GM19438 (cell line): ENCODE results near the gene VAMP7.
A peak's percentile ranks its signal among the peaks of the same experiment; 100 is the strongest.
"Not testable (repeated sequence)": the region's sequence is repeated elsewhere in the genome, so short reads cannot be mapped to it uniquely, and the experiment has no call there.

ENCODE experiments used
- ATAC-seq: cut with Tn5 transposase; IDR thresholded peaks from one replicate; pipeline ENCODE4 v1.9.1; 2021; ENCODE audit warnings: low read depth; ENCODE audit not compliant: unreplicated experiment

VAMP7 gene, protein sequence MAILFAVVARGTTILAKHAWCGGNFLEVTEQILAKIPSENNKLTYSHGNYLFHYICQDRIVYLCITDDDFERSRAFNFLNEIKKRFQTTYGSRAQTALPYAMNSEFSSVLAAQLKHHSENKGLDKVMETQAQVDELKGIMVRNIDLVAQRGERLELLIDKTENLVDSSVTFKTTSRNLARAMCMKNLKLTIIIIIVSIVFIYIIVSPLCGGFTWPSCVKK

DNA sequence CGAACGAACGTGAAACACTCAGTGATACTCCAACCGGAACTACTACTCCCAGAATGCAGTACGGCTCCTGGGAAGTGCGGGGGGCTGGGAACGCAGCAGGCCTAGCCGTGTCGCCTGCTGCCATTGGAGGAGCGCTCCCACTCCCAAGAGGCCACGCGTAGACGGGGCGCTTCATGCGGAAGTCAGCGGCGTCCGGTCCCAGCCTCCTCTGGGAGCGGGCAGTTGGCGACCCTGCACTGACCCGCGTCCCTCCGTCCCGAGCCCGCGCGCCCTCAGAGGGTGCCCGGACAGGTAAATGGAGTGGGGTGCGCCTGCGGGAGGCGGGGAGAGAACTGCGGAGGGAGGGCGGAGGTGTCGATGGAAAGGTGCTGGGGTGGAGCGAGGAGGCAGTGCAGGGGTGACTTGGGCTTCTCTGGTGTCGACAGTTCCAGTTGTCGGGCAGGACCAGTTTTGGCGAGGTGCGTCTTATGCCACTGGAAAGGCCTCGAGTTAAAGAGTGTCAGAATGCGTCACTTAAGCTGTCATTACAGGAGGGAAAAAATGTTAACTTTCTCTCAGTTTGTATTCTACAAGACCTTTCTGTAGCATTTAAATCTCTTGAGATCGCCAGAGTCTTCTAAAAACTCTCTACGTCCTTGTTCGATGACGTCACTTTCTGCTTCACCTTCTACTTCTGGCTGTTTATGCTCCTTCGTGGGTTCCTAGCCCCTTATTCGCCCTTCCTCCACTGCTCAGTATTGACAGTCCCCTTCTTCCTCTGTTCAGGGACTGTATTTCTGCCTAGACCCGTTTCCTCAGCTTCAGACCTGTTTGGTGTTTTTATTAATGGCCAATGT is at the start of gene VAMP7:
Gene VAMP7 (plus strand): TSS at position 188 of the 836 bp plus-strand sequence. CDS start 8,122 bp downstream, outside the sequence.
- peak; percentile 96 for ATAC-seq

DNA sequence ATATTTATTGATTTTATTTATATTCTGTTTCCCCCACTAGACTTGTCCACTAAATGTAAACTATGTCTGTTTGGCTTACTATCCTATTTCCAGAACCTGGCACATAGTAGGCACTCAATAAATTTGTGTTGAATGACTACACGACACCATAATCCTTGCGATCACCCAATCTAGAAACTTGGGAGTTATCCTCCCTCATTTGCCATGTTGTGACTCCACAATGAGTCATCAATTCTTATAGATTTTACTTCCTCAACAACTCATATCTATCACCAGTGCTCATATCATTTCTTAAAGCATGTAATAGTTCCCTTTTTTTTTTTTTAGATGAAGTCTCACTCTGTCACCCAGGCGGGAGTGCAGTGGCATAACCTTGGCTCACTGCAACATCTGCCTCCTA is 39.9 kb upstream of the VAMP7 start:
- no peak for ATAC-seq

DNA sequence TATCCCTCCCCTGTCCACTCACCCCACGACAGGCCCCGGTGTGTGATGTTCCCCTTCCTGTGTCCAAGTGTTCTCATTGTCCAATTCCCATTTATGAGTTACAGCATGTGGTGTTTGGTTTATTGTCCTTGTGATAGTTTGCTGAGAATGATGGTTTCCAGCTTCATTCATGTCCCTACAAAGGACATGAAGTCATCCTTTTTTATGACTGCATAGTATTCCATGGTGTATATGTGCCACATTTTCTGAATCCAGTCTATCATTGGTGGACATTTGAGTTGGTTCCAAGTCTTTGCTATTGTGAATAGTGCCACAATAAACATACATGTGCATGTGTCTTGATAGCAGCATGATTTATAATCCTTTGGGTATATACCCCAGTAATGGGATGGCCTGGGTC is 29.4 kb upstream of the VAMP7 start:
- ATAC-seq = not testable (repeated sequence)

DNA sequence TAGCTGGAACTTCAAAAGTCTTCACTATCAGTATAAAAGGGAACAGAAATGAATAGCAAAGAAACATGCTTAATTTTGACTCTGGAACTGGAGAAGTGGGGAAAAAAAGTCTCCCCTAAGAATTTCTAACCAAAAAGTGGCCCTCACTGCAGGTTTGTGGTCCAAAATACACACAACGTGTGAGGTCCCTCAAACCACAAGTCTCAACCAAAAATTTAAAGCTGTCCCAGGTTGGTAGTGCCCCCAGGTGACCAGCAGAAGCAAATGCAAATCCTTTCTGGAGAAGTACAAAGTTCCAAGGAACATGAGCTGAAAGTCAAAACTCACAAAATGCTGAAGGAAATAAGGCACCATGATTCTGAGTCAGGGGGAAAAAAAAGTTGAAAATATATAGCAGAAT is 23.6 kb upstream of the VAMP7 start:
- ATAC-seq = no peak

DNA sequence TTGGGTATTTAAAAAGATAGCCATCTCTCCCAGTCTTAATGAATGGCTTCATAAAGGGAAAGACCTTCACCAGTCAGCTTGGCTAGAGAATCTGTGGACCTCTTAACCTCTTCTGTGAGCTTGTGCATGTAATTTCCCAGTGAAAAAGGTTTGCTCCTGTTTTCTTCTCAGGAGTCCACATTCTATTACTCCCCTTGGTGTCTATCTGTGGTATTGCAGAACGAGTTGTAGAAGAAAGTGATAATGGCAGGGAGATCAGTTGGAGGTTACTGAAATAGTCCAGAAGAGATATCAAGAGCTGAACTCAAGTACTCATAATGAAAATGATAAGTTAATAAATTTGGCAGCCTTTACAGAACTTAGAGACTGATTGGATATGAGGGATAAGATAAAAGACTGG is 16.5 kb upstream of the VAMP7 start:
- ATAC-seq = no peak

DNA sequence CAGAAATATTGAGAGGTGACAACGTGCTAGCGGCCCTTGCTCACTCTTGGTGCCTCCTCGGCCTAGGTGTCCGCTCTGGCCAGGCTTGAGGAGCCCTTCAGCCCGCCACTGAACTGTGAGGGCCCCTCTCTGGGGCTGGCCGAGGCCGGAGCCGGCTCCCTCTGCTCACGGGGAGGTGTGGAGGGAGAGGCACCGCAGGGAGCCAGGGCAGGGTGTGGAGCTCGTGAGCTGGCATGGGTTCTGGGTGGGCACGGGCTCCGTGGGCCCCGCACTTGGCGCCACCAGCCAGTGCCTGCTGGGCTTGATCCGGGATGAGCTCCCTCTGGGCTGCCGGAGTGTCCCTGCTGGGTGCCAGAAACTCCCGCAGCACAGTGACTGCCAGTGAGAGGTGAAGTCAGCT is 16.0 kb upstream of the VAMP7 start:
- ATAC-seq = no peak

DNA sequence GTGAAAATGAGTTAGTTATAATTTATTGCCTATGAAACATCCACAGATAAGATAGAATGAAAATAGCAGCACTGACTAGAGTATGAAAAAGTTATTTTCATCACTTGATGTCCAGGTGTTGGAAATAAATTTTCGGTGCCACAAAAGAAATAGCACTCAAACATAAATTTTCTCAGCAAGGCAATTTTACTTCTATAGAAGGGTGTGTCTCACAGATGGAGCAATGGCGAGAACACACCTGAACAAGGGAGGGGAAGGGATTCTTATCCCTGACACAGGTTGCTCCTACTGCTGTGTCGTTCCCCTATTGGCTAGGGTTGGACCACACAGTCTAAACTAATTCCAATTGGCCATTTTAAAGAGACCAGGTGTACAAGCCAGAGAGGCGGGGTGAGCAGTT is 13.3 kb upstream of the VAMP7 start:
- ATAC-seq = no peak

DNA sequence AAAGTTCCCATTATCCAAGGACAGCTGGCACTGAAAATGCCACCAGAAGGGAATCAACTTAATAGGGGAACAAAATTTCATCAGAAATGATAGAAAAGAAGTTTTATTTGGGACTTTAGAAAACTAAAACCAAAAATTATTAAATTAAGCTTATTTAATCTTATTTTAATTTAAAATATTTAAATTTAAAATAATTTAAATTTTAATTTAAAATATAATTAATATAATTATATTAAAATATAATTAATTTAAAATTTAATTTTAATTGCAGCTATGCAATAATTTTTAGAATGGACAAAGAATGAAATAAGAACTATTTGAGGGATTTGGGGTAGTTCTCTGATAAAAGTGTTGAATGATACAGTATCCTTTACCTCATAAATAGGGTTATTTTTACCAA is 10.2 kb upstream of the VAMP7 start:
- ATAC-seq = no peak

DNA sequence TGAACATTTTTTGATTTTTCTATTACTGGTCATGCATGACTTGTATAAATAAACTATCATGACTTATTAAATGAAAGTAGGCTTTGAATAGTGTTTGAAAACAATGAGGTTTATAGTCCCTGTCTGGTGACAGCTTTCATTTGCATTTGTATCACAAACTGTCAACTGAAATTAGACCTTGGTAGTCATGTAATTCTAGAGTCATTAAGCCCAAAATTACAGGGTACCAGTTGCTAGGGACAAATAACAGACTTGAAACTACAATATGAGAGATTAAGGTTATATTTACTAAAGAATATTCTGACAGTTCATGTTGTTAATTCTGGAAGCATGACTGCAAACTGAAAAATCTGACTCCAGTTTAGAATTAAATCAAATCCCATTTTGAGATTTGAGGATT is 9.2 kb upstream of the VAMP7 start:
- no peak for ATAC-seq

DNA sequence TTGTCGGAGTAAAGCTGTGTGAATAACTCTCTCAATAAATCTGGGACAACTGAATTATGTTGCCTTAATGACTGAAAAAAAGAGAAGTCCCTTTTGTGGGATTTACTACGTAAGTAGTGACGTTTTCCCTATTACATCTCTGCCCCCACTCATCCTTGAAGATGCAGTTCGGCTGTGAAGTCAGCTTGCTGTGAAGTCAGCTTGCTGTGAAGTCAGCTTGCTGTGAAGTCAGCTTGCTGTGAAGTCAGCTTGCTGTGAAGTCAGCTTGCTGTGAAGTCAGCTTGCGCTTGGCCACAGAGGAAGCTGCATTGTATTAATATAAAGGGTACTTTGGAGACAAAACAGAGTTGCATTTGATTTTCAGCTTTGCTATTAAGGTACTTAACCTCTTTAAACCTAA is 8.0 kb upstream of the VAMP7 start:
- no peak for ATAC-seq

DNA sequence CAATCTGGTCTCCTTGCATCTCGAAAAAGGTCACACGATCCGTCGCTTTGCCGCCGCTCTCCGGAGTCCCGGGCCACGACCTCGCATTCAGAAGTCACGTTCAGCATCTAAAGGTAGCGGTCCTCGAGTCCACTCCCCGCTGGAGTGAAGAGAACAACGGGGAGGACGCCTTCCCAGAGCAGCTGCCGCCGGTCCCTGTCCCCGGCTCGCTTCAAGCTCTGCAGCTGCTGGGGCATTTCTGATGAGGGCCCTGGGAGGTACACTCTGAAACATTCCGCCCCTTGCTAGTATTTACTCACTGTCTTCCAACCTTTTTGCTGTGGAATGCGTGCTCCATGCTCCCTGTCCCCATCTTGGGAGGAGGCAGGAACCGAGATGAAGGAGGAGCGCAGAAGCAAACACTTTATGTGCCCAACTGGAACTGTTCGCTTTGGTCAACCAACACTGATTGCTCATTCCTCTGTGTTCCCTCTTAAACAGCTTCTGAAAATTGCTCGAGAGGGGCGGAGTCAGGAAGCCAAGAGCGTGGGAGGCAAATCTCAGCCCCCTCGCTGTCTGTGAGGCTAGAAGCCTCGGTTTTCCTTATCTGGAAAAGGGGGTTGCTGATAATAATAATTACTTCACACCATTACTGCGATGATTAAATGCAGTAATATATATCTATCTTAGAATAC is 6.4 kb upstream of the VAMP7 start:
- no peak for ATAC-seq

DNA sequence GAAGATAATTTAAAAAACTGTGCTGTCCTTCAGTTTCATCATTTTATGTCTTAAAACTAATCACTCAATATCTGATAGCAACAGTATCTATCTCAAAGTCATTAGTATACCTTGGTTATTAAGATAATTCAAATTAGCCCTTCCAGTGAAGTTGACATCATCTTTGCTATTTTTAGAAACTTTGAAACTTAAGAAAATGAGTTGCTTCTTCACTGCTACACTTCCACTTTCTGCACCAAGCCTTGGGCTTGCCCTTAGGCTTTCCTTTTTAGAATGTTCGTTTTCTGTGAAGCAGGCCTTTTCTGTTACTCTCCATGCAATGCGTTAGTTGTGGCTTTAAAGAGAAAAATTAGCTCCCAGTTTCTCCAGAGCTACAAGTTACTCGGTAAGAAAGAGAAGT is 4.4 kb upstream of the VAMP7 start:
- no peak for ATAC-seq

DNA sequence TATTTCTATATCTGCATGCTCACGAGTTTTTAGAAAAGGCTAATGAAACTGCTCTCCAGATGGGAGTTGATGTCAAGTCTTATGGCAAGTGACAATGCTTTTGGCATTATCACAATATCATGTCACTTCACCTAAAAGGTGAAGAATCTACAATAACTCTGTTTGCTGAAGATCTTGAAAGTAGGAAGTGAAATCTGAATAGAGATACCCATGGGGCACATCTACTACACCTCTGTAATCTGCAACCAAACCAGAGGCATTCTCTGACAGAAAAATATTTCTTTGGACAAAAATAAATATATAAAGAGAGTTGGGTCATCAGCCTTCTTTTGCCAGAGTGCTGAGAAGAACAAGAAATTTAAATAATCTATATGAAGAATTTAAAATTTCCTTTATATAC is 3.9 kb upstream of the VAMP7 start:
- no peak for ATAC-seq

DNA sequence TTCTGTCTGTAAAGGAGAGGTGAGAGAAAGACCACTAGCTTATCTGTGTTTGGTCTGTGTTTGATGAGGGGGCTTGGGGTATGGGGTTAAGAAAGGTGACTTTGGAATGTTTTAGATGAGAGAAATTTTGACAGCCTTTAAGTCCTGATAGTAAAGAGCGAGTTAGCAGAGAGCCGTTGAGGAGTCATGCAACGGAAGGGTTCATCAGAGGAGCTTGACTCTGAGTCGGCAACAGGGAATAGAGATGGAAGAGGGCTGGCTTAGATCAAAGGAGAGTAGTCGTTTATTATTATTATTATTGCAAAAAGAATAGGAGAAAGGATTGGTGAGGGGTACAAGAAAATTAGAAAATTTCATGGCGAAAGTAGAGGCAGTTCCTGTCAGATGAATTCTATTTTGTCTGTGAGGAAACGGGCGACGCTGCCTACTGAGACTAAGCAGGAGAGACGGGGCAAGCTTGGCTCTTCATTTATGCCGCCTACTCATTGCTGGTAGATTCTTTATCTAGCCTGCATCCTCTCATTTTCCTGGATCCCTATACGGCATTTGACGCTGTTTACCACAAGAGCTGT is 473 bp upstream of the VAMP7 start:
- ATAC-seq = no peak

DNA sequence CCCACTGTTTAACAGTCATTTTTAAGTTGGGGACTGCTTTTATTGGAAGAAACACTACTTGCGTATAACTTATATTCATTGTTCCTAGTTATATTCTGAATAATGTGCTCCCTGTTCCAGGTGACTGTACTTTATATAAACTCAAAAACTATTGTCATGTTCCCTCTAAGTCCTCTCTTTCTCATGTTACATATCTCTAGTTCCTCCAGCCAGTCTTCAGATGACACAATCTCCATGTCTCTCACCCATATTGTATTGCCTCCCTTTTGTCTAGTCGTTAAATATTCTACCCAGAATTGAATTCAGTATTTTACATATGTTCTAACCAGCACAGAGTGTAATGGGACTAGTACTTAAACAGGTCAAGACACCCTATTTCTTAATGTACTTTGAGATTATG is 5.3 kb downstream of the VAMP7 start:
- no peak for ATAC-seq

DNA sequence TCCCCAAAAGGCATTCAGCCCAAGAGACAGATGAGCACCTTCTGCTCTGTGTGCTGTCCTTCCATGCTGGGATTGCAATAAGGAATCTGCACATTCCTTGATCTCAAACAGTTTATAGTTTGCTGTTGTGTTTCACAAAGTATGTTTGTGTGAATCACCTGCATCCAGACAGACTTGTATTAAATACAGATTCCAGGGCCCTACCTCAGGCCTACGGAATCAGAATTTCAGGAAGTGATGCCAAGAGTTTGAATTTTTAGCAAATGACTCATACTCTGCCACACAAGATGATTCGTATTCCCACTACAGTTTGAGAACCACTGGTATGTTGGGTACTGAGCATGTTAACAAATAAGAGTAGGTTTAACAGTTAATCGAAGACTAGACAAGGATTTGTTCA is 7.0 kb downstream of the VAMP7 start:
- no peak for ATAC-seq

DNA sequence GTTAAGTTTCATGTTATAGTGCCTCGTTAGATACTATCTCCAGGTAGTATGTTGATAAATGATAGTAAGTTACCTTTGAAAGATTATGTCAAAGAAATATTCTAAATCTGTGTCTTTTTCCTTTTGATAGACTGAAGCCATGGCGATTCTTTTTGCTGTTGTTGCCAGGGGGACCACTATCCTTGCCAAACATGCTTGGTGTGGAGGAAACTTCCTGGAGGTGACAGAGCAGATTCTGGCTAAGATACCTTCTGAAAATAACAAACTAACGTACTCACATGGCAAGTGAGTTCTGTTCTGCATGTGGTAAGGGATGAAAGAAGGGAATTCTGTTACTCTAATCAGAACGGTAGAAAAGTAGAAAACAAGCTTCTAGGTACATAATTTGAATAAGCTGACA is 8.2 kb downstream of the VAMP7 start:
- ATAC-seq = no peak

DNA sequence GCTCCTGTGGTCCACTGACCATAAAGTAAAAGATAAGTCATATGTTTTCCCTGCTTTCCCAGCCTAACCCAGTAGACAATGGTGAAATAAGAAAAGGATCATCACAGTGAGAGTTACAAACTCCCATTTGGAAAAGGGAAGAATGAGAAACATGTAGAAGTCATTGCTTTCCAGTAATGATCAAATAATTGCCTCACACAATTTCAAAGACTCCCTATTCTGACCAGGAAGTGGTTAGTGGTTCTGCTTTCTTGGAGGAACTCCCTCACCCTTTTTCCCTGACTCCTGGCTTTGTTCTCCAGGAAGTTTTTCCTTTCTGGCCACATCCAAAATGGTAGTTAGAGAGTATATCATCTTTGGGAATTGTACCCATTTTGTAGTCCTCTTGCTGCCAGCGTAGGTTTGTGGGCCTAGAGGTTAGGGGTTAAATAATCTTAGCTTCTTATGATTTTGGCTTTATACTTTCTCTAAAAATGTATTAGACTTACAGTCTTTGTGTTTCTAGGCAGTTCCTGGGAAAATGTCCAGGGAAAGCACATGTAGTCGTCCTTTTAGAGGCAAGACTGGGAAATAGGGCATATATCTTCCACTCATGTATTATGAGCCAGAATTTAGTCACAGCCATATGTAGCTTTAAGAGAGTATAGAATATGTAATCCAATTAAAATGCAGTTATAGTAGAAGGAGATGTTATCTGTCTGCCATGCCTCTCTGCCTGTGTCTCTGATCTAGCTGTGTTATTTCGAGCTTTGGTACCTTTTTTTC is 10.5 kb downstream of the VAMP7 start:
- ATAC-seq = no peak

DNA sequence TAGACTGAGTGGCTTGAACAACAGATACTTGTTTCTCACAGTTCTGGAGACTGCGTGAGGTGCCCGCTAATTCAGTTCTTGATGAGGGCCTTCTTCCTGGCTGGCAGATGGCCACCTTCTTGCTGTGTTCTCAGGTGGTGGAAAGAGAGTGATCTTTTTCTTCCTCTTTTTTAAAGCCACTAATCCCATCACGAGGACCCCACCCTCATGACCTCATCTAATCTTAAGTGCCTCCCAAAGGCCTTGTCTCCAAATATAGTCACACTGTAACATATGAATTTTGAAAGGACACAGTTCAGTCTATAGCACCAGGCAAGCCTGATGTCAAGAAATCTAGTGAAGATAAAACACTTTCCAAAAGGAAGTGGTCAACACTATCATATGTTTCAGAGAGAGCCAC is 12.4 kb downstream of the VAMP7 start:
- ATAC-seq = no peak

DNA sequence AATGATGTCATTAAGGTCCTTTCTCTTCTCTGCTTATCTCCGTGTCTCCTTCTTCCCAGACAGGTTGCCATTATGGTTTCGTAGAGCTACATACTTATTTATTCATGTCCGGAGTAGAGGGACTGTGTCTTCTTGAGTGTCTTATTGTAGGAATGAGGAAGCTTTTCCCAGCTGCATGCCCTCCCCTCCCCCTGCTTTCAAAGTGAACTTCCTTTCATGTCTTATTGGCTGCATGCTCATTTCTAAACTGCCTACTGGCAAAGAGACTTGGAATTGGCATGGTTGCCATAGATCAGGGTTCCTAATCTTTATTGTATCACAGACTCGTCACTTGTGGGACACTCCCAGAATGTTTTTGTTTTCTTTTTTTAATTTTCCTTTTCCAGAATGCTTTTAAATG is 15.4 kb downstream of the VAMP7 start:
- no peak for ATAC-seq

DNA sequence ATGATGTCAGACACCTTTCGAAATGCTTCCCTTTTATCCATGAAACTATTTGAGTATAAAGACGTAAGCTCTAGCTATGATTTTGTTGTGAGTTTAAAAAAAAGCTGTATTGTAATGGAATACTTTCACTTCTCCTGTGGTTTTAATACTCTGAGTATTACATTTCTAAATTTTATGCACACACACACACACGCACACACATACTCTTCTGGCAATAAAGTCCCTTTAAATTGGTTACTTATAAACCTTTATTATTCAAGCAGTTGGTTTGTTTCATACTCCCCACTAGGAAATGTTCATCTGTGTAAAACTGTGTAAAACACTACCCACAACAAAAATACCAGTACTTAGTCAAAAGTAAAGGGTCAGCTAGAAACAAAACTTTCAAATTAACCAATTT is 18.2 kb downstream of the VAMP7 start:
- no peak for ATAC-seq
